ENCODE measurements around the gene LAMA2. TPM values are rescaled to one million over a fixed set of nuclear protein-coding genes. Genes with fewer than 3 reads are reported as not detected.

The LAMA2 gene
- polyA plus RNA-seq, 3 donors, result not detected

- H3K27ac Mint-ChIP-seq, result no peak overlapping the region
- Histone ChIP-seq H3K4me2 (replicated peaks; ENCODE audit: extremely low read depth, low read length, poor library complexity, severe bottlenecking) (no peak overlapping the region), H3K4me1 (ENCODE audit: control insufficient read depth in 1 of 2, insufficient read depth in 2 of 2, low read length in 2 of 2) (no peaks in the 10 kb centered on the region), H4K20me1 (ENCODE audit: insufficient read depth, low read length) (no peaks in the 10 kb centered on the region), H2AFZ (ENCODE audit: insufficient read depth, low read depth, low read length, poor library complexity, severe bottlenecking) (no peak overlapping the region), H3K36me3 (replicated peaks in 1 of 2; ENCODE audit: control insufficient read depth in 1 of 2, insufficient read depth in 2 of 2, low read length in 2 of 2) (no peaks in the 10 kb centered on the region), H3K79me2 (ENCODE audit: insufficient read depth, low read length) (no peaks in the 10 kb centered on the region), H3K4me3 (replicated peaks in 1 of 3; ENCODE audit: low read depth in 2 of 3, low read length in 3 of 3) (no peak overlapping the region), H3K27ac (ENCODE audit: low read depth in 1 of 2, low read length in 2 of 2) (no peak overlapping the region), H3K27me3 (ENCODE audit: control insufficient read depth in 2 of 2, insufficient read depth in 2 of 2, low read length in 2 of 2) (no peaks in the 10 kb centered on the region), H3K9ac (ENCODE audit: insufficient read depth, low read length, poor library complexity, severe bottlenecking) (no peak overlapping the region), H3K9me3 (replicated peaks in 1 of 2; ENCODE audit: control insufficient read depth in 1 of 2, insufficient read depth in 1 of 2, low read length in 2 of 2) (no peaks in the 10 kb centered on the region)
- H3K4me1 Mint-ChIP-seq, result no peaks in the 10 kb centered on the region
- H3K9me3 Mint-ChIP-seq, result peaks cover 0 to 3% (median 1%) of the 10 kb centered on the region in 7 donors
- DNase-seq, result no peak
- no peak overlapping the region for H3K4me3 Mint-ChIP-seq
- no peaks in the 10 kb centered on the region for H3K27me3 Mint-ChIP-seq (ENCODE audit: low read depth in 3 of 3)
- H3K36me3 Mint-ChIP-seq, result no peaks in the 10 kb centered on the region
- TF ChIP-seq CTCF (IDR thresholded peaks at IDR 0.05), result no peak
- intact Hi-C loops (cut with micrococcal nuclease), result no loop called here
Measured at GRCh38 chr6:129069006-129069405, 186.1 kb downstream of the LAMA2 start.

- Histone ChIP-seq H2AFZ (ENCODE audit: insufficient read depth, low read depth, low read length, poor library complexity, severe bottlenecking) (no peak overlapping the region), H3K4me2 (replicated peaks; ENCODE audit: extremely low read depth, low read length, poor library complexity, severe bottlenecking) (no peak overlapping the region), H3K4me1 (ENCODE audit: control insufficient read depth in 1 of 2, insufficient read depth in 2 of 2, low read length in 2 of 2) (no peaks in the 10 kb centered on the region), H3K27ac (ENCODE audit: low read depth in 1 of 2, low read length in 2 of 2) (no peak overlapping the region), H3K36me3 (replicated peaks in 1 of 2; ENCODE audit: control insufficient read depth in 1 of 2, insufficient read depth in 2 of 2, low read length in 2 of 2) (no peaks in the 10 kb centered on the region), H4K20me1 (ENCODE audit: insufficient read depth, low read length) (no peaks in the 10 kb centered on the region), H3K27me3 (ENCODE audit: control insufficient read depth in 2 of 2, insufficient read depth in 2 of 2, low read length in 2 of 2) (no peaks in the 10 kb centered on the region), H3K4me3 (replicated peaks in 1 of 3; ENCODE audit: low read depth in 2 of 3, low read length in 3 of 3) (no peak overlapping the region), H3K9ac (ENCODE audit: insufficient read depth, low read length, poor library complexity, severe bottlenecking) (no peak overlapping the region), H3K79me2 (ENCODE audit: insufficient read depth, low read length) (no peaks in the 10 kb centered on the region), H3K9me3 (replicated peaks in 1 of 2; ENCODE audit: control insufficient read depth in 1 of 2, insufficient read depth in 1 of 2, low read length in 2 of 2) (no peaks in the 10 kb centered on the region)
- peaks cover 0 to 2% (median 0%) of the 10 kb centered on the region in 3 donors for H3K27me3 Mint-ChIP-seq (ENCODE audit: low read depth in 3 of 3)
- H3K9me3 Mint-ChIP-seq, result peaks cover 0 to 2% (median 0%) of the 10 kb centered on the region in 7 donors
- no peak overlapping the region for H3K27ac Mint-ChIP-seq
- H3K36me3 Mint-ChIP-seq, result no peaks in the 10 kb centered on the region
- no peak for TF ChIP-seq CTCF (IDR thresholded peaks at IDR 0.05)
- H3K4me3 Mint-ChIP-seq, result no peak overlapping the region
- no peak for DNase-seq
- intact Hi-C loops (cut with micrococcal nuclease), result no loop called here
- no CpG with 5 or more reads among the region's 2 CpGs for WGBS (ENCODE audit: insufficient coverage)
- no peaks in the 10 kb centered on the region for H3K4me1 Mint-ChIP-seq
Measured at GRCh38 chr6:129073051-129073450, 190.1 kb downstream of the LAMA2 start.
